Neuronal stem cell (in vitro differentiated cells): Measurements from ENCODE around the gene APOL2.
"Not testable (repeated sequence)": the region's sequence is repeated elsewhere in the genome, so short reads cannot be mapped to it uniquely, and the experiment has no call there.

Experiments used
- DNase-seq: peaks from one replicate; pipeline ENCODE4 v3.0.0-alpha.2; 2013; ENCODE audit warnings: low spot score
- H2AFZ ChIP-seq: one replicate; pipeline ENCODE4 v1.6.1; 2013; ENCODE audit warnings: mild to moderate bottlenecking, low read length, inconsistent platforms
- H2AK5ac ChIP-seq: 2 replicates; pipeline ENCODE4 v1.6.1; 2013; ENCODE audit warnings: low read depth, mild to moderate bottlenecking, inconsistent platforms, low read length, moderate library complexity, mixed read lengths
- H2BK120ac ChIP-seq: 2 replicates; pipeline ENCODE4 v1.6.1; 2013; ENCODE audit warnings: low read depth, mild to moderate bottlenecking, inconsistent platforms, low read length, moderate library complexity, mixed read lengths
- H2BK12ac ChIP-seq: one replicate; pipeline ENCODE4 v1.6.1; 2013; ENCODE audit warnings: low read length, inconsistent platforms
- H2BK15ac ChIP-seq: 2 replicates; pipeline ENCODE4 v1.6.1; 2013; ENCODE audit warnings: mild to moderate bottlenecking, low read length, inconsistent platforms, mixed read lengths
- H2BK5ac ChIP-seq: one replicate; pipeline ENCODE4 v1.6.1; 2013; ENCODE audit warnings: inconsistent platforms, mild to moderate bottlenecking, low read length, moderate library complexity
- H3K14ac ChIP-seq: one replicate; pipeline ENCODE4 v1.6.1; 2013; ENCODE audit warnings: low read length, inconsistent platforms
- H3K18ac ChIP-seq: 2 replicates; pipeline ENCODE4 v1.6.1; 2013; ENCODE audit warnings: low read length, inconsistent platforms
- H3K23ac ChIP-seq: 2 replicates; pipeline ENCODE4 v1.6.1; 2013; ENCODE audit warnings: low read depth, mild to moderate bottlenecking, mixed read lengths, low read length, inconsistent platforms; ENCODE audit not compliant: poor library complexity
- H3K27ac ChIP-seq: replicated peaks from 3 replicates; pipeline ENCODE4 v1.5.1; 2013; ENCODE audit warnings: low read length, inconsistent platforms
- H3K27me3 ChIP-seq, 3 experiments: 2 replicates each; pipeline ENCODE4 v1.6.1; 2013; ENCODE audit warnings: low read length in 3 of 3, mild to moderate bottlenecking in 2 of 3, inconsistent platforms in 1 of 3, low read depth in 1 of 3, mixed read lengths in 1 of 3, moderate library complexity in 1 of 3; ENCODE audit not compliant: control insufficient read depth in 3 of 3, insufficient read depth in 3 of 3
- H3K36me3 ChIP-seq, 2 donors: replicated peaks in 1 of 2; 2 replicates each; pipeline ENCODE4 v1.6.1; 2013; ENCODE audit warnings: low read length in 2 of 2; ENCODE audit not compliant: control insufficient read depth in 2 of 2, insufficient read depth in 2 of 2
- H3K4ac ChIP-seq: 2 replicates; pipeline ENCODE4 v1.6.1; 2013; ENCODE audit warnings: inconsistent platforms, mild to moderate bottlenecking, low read length, moderate library complexity
- H3K4me1 ChIP-seq, 2 donors: 1 replicate in 1 of 2; 2 replicates in 1 of 2; pipeline ENCODE4 v1.6.1; 2013; ENCODE audit warnings: low read length in 2 of 2, low read depth in 1 of 2; ENCODE audit not compliant: control insufficient read depth in 2 of 2, insufficient read depth in 1 of 2
- H3K4me2 ChIP-seq: one replicate; pipeline ENCODE4 v1.6.1; 2013; ENCODE audit warnings: mild to moderate bottlenecking, low read length, inconsistent platforms; ENCODE audit not compliant: insufficient read depth, poor library complexity, severe bottlenecking
- H3K4me3 ChIP-seq, 2 donors: 2 replicates each; pipeline ENCODE4 v1.5.1; 2013; ENCODE audit warnings: low read length in 2 of 2, mild to moderate bottlenecking in 2 of 2, inconsistent platforms in 1 of 2, moderate library complexity in 1 of 2
- H3K79me1 ChIP-seq: one replicate; pipeline ENCODE4 v1.6.1; 2013; ENCODE audit warnings: low read depth, mild to moderate bottlenecking, inconsistent platforms, low read length, moderate library complexity
- H3K9ac ChIP-seq: one replicate; pipeline ENCODE4 v1.6.1; 2013; ENCODE audit warnings: mild to moderate bottlenecking, low read depth, low read length, inconsistent platforms; ENCODE audit not compliant: poor library complexity
- H3K9me3 ChIP-seq, 2 donors: replicated peaks in 1 of 2; 2 replicates each; pipeline versions ENCODE3 to v1.6.1; 2013; ENCODE audit warnings: low read length in 2 of 2, mild to moderate bottlenecking in 2 of 2, inconsistent platforms in 1 of 2, low read depth in 1 of 2, mixed read lengths in 1 of 2, moderate library complexity in 1 of 2; ENCODE audit not compliant: control insufficient read depth in 2 of 2, insufficient read depth in 1 of 2
- H4K8ac ChIP-seq: one replicate; pipeline ENCODE4 v1.6.1; 2013; ENCODE audit warnings: low read depth, mild to moderate bottlenecking, inconsistent platforms, low read length, moderate library complexity
- H4K91ac ChIP-seq: one replicate; pipeline ENCODE4 v1.6.1; 2013; ENCODE audit warnings: low read length, low read depth, mild to moderate bottlenecking, inconsistent platforms; ENCODE audit not compliant: poor library complexity
- WGBS, 2 donors: extraction: QIAGEN DNeasy Blood & Tissue Kit; methylation state at CpG; one replicate each; pipeline ENCODE4 v1.1.7; 2013; ENCODE audit warnings: missing lambda C conversion rate in 2 of 2, mixed read lengths in 1 of 2; ENCODE audit not compliant: insufficient read length in 2 of 2, insufficient replicate concordance in 1 of 2; ENCODE audit errors: extremely low coverage in 2 of 2; 5-methylcytosine and 5-hydroxymethylcytosine counted together

The APOL2 gene

GRCh38 chr22:36228369-36228768, 11.0 kb downstream of the APOL2 start:
- H3K4me2 ChIP-seq, H2BK120ac ChIP-seq, H2BK12ac ChIP-seq, H2AK5ac ChIP-seq, H3K27me3 ChIP-seq, H2BK5ac ChIP-seq, H3K14ac ChIP-seq, H4K8ac ChIP-seq, H3K9me3 ChIP-seq, H3K18ac ChIP-seq, H3K4me3 ChIP-seq, H3K4me1 ChIP-seq, H4K91ac ChIP-seq, H3K23ac ChIP-seq, H2AFZ ChIP-seq, H3K4ac ChIP-seq, H3K79me1 ChIP-seq, H3K27ac ChIP-seq, DNase-seq, H2BK15ac ChIP-seq, H3K9ac ChIP-seq: not testable (repeated sequence)
- H3K36me3 ChIP-seq = peaks cover 0 to 51% of the 10 kb centered on the region in 2 donors
- no CpG with 5 or more reads among the region's 1 CpG for WGBS, 2 donors

GRCh38 chr22:36227806-36228205, 11.5 kb downstream of the APOL2 start:
- Histone ChIP-seq H3K4me2 (no peak overlapping the region), H3K79me1 (no peaks in the 10 kb centered on the region), H4K91ac (no peak overlapping the region), H4K8ac (no peak overlapping the region), H3K36me3 (peaks cover 0 to 45% of the 10 kb centered on the region in 2 donors), H2BK5ac (no peak overlapping the region), H3K4ac (no peak overlapping the region), H2BK12ac (peak overlapping the region; percentile 35), H3K27me3 (no peaks in the 10 kb centered on the region), H3K4me1 (peaks cover 0 to 3% of the 10 kb centered on the region in 2 donors), H3K23ac (no peak overlapping the region), H2AK5ac (peak overlapping the region; percentile 6), H2AFZ (no peak overlapping the region), H3K9ac (peak overlapping the region; percentile 38), H3K9me3 (no peaks in the 10 kb centered on the region), H3K14ac (no peak overlapping the region), H3K27ac (no peak overlapping the region), H3K18ac (no peak overlapping the region), H2BK120ac (no peak overlapping the region), H2BK15ac (no peak overlapping the region), H3K4me3 (no peak overlapping the region)
- no peak for DNase-seq
- no CpG with 5 or more reads among the region's 8 CpGs for WGBS, 2 donors

- H3K27me3 ChIP-seq = no peaks in the 10 kb centered on the region
- no peak for DNase-seq
- no peak overlapping the region for H3K27ac ChIP-seq
- no peaks in the 10 kb centered on the region for H3K79me1 ChIP-seq
- H3K36me3 ChIP-seq = peaks cover 0 to 41% of the 10 kb centered on the region in 2 donors
- H3K14ac ChIP-seq = no peak overlapping the region
- H2BK5ac ChIP-seq = no peak overlapping the region
- H2BK12ac ChIP-seq = no peak overlapping the region
- no peak overlapping the region for H2BK120ac ChIP-seq
- H3K9me3 ChIP-seq = no peaks in the 10 kb centered on the region
- peak overlapping the region in 1 of 2 donors; percentile 16 for H3K4me3 ChIP-seq
- no peak overlapping the region for H3K9ac ChIP-seq
- no peak overlapping the region for H4K91ac ChIP-seq
- no peak overlapping the region for H2AFZ ChIP-seq
- H2BK15ac ChIP-seq = no peak overlapping the region
- H3K4me2 ChIP-seq = no peak overlapping the region
- H3K4me1 ChIP-seq = peaks cover 0 to 3% of the 10 kb centered on the region in 2 donors
- H3K4ac ChIP-seq = no peak overlapping the region
- WGBS, 2 donors = no CpG with 5 or more reads among the region's 9 CpGs
- no peak overlapping the region for H3K18ac ChIP-seq
- no peak overlapping the region for H4K8ac ChIP-seq
- no peak overlapping the region for H2AK5ac ChIP-seq
- no peak overlapping the region for H3K23ac ChIP-seq
Measured at GRCh38 chr22:36227396-36227795, 11.9 kb downstream of the APOL2 start.

GRCh38 chr22:36226189-36226588, 13.1 kb downstream of the APOL2 start:
- H3K4me3 ChIP-seq = no peak overlapping the region
- no peak overlapping the region for H3K18ac ChIP-seq
- H3K23ac ChIP-seq = no peak overlapping the region
- H2BK15ac ChIP-seq = no peak overlapping the region
- no peak overlapping the region for H3K4ac ChIP-seq
- no peak overlapping the region for H2AFZ ChIP-seq
- no peak overlapping the region for H2BK12ac ChIP-seq
- no peak overlapping the region for H2BK5ac ChIP-seq
- no peak overlapping the region for H4K91ac ChIP-seq
- H3K79me1 ChIP-seq = no peaks in the 10 kb centered on the region
- H3K27me3 ChIP-seq = no peaks in the 10 kb centered on the region
- H3K4me1 ChIP-seq = peaks cover 3% of the 10 kb centered on the region in 2 donors
- H3K36me3 ChIP-seq = peaks cover 0 to 29% of the 10 kb centered on the region in 2 donors
- no peak overlapping the region for H2AK5ac ChIP-seq
- no peak overlapping the region for H2BK120ac ChIP-seq
- no peak for DNase-seq
- H3K4me2 ChIP-seq = no peak overlapping the region
- H3K14ac ChIP-seq = no peak overlapping the region
- no peaks in the 10 kb centered on the region for H3K9me3 ChIP-seq
- no CpG with 5 or more reads among the region's 5 CpGs for WGBS, 2 donors
- H3K27ac ChIP-seq = no peak overlapping the region
- no peak overlapping the region for H3K9ac ChIP-seq
- no peak overlapping the region for H4K8ac ChIP-seq
